Epithelial cell of esophagus (primary cell): ENCODE results near the gene GBE1.

Source experiments
- DNase-seq: peaks from one replicate; pipeline ENCODE4 v3.0.0; 2010; ENCODE audit warnings: low read depth
- H3K4me3 ChIP-seq: 2 replicates; pipeline ENCODE4 v1.5.1; 2011; ENCODE audit warnings: mild to moderate bottlenecking, low read length, control low read depth
- TF ChIP-seq, protein P1 (sequence below): IDR thresholded peaks from 2 replicates; pipeline ENCODE4 v1.5.1; 2011; ENCODE audit warnings: low read depth, mild to moderate bottlenecking, low read length, control low read depth, inconsistent platforms; ENCODE audit not compliant: insufficient read depth; ENCODE audit errors: missing control alignments

The GBE1 gene

DNA sequence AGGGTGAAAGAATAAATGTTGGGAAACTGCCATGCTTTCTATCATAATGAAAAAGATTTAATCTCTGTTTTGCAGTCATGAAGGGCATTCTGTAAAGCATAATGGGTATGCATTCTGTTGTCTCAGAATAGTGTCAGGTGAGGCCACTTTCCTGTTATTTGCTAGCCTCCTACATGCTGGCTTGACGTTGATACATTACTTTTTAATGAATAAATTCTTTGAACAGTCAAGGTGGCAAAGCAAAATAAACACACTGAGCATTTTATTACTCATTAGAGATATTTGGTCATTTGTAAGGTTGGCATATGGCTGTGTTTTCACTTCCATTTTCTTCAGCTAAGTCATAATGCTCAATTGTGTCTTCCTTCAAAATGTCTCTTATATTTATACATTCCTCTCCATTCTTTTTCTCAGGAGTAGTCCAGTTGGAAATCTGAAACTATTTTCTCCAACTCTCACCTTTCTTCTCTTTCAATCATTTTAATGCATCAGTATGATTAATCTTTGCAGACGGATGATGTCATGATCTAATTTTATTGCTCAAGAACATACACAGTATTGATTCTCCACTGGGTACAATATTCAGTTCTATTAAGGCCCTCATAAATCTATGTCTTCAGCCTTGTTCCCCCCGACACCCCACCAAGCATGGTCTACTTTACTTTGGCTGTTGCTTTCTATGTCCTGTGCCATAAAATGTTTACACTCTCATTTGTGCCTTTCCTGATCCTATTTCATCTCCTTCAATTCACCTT, 290.7 kb downstream of the GBE1 start:
- no peak overlapping the region for H3K4me3 ChIP-seq
- no peak for DNase-seq
- TF ChIP-seq, protein P1, sequence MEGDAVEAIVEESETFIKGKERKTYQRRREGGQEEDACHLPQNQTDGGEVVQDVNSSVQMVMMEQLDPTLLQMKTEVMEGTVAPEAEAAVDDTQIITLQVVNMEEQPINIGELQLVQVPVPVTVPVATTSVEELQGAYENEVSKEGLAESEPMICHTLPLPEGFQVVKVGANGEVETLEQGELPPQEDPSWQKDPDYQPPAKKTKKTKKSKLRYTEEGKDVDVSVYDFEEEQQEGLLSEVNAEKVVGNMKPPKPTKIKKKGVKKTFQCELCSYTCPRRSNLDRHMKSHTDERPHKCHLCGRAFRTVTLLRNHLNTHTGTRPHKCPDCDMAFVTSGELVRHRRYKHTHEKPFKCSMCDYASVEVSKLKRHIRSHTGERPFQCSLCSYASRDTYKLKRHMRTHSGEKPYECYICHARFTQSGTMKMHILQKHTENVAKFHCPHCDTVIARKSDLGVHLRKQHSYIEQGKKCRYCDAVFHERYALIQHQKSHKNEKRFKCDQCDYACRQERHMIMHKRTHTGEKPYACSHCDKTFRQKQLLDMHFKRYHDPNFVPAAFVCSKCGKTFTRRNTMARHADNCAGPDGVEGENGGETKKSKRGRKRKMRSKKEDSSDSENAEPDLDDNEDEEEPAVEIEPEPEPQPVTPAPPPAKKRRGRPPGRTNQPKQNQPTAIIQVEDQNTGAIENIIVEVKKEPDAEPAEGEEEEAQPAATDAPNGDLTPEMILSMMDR: no peak

DNA sequence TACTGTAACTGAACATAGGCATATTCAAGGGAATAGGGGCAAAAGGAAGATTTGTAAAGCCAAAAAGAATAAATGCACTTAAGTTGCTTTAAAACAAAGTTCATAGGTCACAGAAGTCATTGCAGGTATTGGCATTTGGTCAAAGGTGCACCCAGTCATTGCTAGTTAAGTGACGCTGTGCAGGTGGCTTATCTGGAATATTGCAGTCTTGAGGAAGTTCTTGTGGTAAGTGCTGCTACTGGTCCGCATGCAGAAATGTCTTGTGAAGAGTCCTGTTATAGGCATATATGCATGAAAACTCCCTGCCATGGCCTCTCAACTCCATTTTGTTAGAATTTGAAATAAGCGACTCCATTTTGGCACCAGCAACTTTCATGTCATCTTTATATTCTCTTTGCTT, 293.1 kb downstream of the GBE1 start:
- H3K4me3 ChIP-seq: no peak overlapping the region
- DNase-seq: no peak
- TF ChIP-seq, protein P1: no peak

DNA sequence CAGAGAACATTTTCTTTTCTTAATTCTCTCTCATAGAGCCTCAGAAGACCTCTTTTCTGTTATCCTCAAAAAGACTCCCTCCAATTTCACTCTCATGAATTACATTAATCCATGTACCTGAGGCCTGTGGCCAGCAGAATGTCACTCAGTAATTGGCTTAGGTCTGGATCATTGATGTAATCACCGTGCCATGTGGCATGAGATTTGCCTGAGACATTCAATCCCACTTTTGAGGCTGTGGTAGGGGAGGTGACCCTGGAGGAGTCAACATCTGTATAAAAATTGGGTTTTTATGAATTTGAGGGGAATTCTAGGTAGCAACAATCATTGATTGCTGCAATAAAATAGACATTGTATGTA, 295.3 kb downstream of the GBE1 start:
- DNase-seq: no peak
- TF ChIP-seq, protein P1: no peak
- no peak overlapping the region for H3K4me3 ChIP-seq

DNA sequence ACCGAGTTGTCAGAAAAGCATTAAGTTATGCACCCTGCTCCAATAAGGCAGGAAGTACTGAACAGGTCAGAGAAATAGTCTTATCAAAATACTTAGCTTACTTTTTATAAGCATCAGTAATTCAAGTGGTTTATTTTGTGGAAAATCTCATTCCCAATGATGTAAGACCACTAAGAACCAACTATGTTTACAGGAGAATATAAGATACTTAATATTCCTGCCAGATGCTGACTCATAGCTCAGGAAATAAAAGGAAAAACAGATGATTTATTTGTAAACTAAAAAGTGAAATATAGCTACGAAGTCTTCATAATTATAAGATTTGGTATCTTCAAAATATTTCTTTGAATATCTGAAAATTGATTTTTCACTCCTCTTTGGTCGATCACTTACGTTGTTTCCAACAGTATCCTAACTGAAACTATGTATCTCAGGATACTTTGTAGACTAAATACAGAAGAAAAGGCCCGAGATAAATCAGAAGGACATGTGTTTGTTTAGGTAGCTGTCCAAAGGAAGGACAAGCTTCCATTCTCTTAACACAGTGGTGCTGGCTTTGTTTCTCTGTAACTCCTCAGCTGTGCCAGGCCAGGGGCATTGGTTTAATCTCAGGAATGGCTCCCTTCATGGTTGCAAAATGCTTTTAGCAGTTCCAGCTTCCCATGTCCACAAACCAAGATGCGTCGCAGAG, 295.8 kb downstream of the GBE1 start:
- DNase-seq: no peak
- TF ChIP-seq, protein P1: no peak
- no peak overlapping the region for H3K4me3 ChIP-seq

DNA sequence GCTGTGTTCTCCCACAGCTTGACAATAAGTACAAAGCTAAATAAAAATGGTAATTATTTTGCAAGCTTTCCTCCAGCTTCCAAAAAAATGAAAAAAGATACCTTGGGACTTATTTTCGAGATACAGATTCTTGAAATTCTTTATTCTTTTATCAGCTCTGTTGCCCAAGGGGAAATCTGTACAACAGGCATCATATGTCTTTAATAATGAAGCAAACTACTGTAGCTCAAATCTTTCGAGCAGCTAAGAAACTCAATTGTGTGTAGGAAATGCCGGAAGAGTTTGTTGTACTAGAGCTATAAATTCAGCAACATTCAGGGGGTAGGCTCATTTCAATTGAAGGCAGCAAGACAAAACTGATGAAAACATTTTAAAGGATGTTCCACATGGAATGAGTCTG, 297.7 kb downstream of the GBE1 start:
- TF ChIP-seq, protein P1: no peak
- DNase-seq: no peak
- no peak overlapping the region for H3K4me3 ChIP-seq

DNA sequence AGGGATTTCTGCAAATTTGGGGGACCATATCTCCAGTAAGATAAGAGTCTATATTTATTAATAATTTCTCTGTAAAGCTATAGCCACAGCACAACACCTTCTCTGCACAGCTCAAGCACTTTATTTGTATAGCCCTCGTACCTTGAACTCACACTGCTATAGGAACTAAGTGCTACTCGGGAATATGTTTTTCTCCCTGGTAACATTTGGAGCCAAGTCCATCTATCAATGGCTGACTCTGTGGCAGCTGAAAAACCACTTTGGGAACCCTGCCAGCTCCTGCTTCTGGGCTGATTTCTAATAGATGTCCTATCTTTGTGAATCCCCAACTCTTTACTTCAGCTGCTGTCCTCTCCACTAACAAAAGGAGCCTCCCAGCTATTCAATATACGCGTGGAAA, 298.5 kb downstream of the GBE1 start:
- TF ChIP-seq, protein P1: no peak
- no peak for DNase-seq
- H3K4me3 ChIP-seq: no peak overlapping the region
